HUDEP-2 (cell line): Measurements from ENCODE around the gene ZFAND2B.
A peak's percentile ranks its signal among the peaks of the same experiment; 100 is the strongest.
"Not testable (repeated sequence)": the region's sequence is repeated elsewhere in the genome, so short reads cannot be mapped to it uniquely, and the experiment has no call there.

ENCODE experiments used
- DNase-seq, 76 experiments: peaks; one replicate each; lab custom pipeline; 2025; ENCODE audit not compliant: unreplicated experiment in 76 of 76; lab: John Stamatoyannopoulos, UW

Gene ZFAND2B

GRCh38 chr2:219200502-219201326 lies 5.9 kb upstream of the ZFAND2B start:
- DNase-seq, result not testable (repeated sequence)

- not testable (repeated sequence) for DNase-seq
Observed at GRCh38 chr2:219201331-219201730, 5.3 kb upstream of the ZFAND2B start.

- DNase-seq, result no peak
Observed at GRCh38 chr2:219204425-219205164, 2.0 kb upstream of the ZFAND2B start.

- DNase-seq, result no peak
Observed at GRCh38 chr2:219205165-219205538, 1.4 kb upstream of the ZFAND2B start.

GRCh38 chr2:219205981-219206327 lies 628 bp upstream of the ZFAND2B start:
- peak in 1 of 76 experiments; percentile 58 for DNase-seq

GRCh38 chr2:219207134-219207883 lies 727 bp downstream of the ZFAND2B start:
- no peak for DNase-seq

GRCh38 chr2:219207884-219208740 lies 1.5 kb downstream of the ZFAND2B start:
- no peak for DNase-seq

GRCh38 chr2:219209236-219210195 lies 2.9 kb downstream of the ZFAND2B start:
- no peak for DNase-seq

GRCh38 chr2:219210196-219210885 lies 3.8 kb downstream of the ZFAND2B start:
- no peak for DNase-seq

- DNase-seq, result no peak
Observed at GRCh38 chr2:219210886-219211362, 4.3 kb downstream of the ZFAND2B start.

- DNase-seq, result no peak
Observed at GRCh38 chr2:219213026-219213415, 6.4 kb downstream of the ZFAND2B start.

- DNase-seq, result no peak
Observed at GRCh38 chr2:219213486-219214071, 7.0 kb downstream of the ZFAND2B start.

GRCh38 chr2:219214141-219214540 lies 7.6 kb downstream of the ZFAND2B start:
- DNase-seq, result no peak

- DNase-seq, result no peak
Observed at GRCh38 chr2:219214786-219215185, 8.2 kb downstream of the ZFAND2B start.

- DNase-seq, result no peak
Observed at GRCh38 chr2:219215871-219216534, 9.4 kb downstream of the ZFAND2B start.

GRCh38 chr2:219216535-219216915 lies 9.9 kb downstream of the ZFAND2B start:
- no peak for DNase-seq

GRCh38 chr2:219218217-219218731 lies 11.7 kb downstream of the ZFAND2B start:
- DNase-seq, result peak in 53 of 76 experiments; percentile 31 to 88 (median 64)
